DND-41 (cell line): ENCODE data around the gene SRCAP.
A peak's percentile ranks its signal among the peaks of the same experiment; 100 is the strongest.

Experiments
- ATAC-seq: fragments of 200-7000 bp; cut with Tn5 transposase; 3 replicates; pipeline ENCODE4 v1.9.1; 2021; ENCODE audit warnings: low read depth; ENCODE audit not compliant: insufficient read depth
- DNase-seq: peaks from one replicate; pipeline ENCODE4 v3.0.0-alpha.2; 2020
- H2AFZ ChIP-seq: 2 replicates; pipeline ENCODE4 v1.6.0; 2012; ENCODE audit warnings: low read depth, low read length
- H3K27ac ChIP-seq: 2 replicates; pipeline ENCODE4 v1.5.1; 2012; ENCODE audit warnings: low read length, inconsistent platforms
- H3K27me3 ChIP-seq: fragments of 200-600 bp; sonication (generic); 2 replicates; pipeline ENCODE4 v1.6.0; 2012; ENCODE audit warnings: low read length, mild to moderate bottlenecking, inconsistent platforms; ENCODE audit not compliant: insufficient read depth, poor library complexity
- H3K36me3 ChIP-seq: 2 replicates; pipeline ENCODE4 v1.5.1; 2012; ENCODE audit warnings: low read length, inconsistent platforms; ENCODE audit not compliant: insufficient read depth
- H3K4me1 ChIP-seq: 2 replicates; pipeline ENCODE4 v1.5.1; 2012; ENCODE audit warnings: mild to moderate bottlenecking, low read length; ENCODE audit not compliant: insufficient read depth
- H3K4me2 ChIP-seq: 2 replicates; pipeline ENCODE4 v1.6.0; 2012; ENCODE audit warnings: mild to moderate bottlenecking, moderate library complexity, low read length, inconsistent platforms; ENCODE audit not compliant: insufficient read depth
- H3K4me3 ChIP-seq, 2 experiments: fragments of 200-600 bp in 1 of 2; shearing (Covaris generic) in 1 of 2; 2 replicates each; pipeline ENCODE4 v1.5.1; 2012 to 2016; ENCODE audit warnings: inconsistent platforms in 2 of 2, low read length in 2 of 2, mild to moderate bottlenecking in 2 of 2, low read depth in 1 of 2, moderate library complexity in 1 of 2
- H3K79me2 ChIP-seq: 2 replicates; pipeline ENCODE4 v1.6.0; 2012; ENCODE audit warnings: low read length, inconsistent platforms; ENCODE audit not compliant: insufficient read depth
- H3K9ac ChIP-seq: 2 replicates; pipeline ENCODE4 v1.6.0; 2012; ENCODE audit warnings: low read depth, mild to moderate bottlenecking, inconsistent platforms, low read length, moderate library complexity
- H3K9me3 ChIP-seq: 2 replicates; pipeline ENCODE4 v1.5.1; 2012; ENCODE audit warnings: low read length, moderate library complexity, mild to moderate bottlenecking, inconsistent platforms; ENCODE audit not compliant: insufficient read depth, severe bottlenecking
- H4K20me1 ChIP-seq: 2 replicates; pipeline ENCODE4 v1.6.0; 2012; ENCODE audit warnings: low read length; ENCODE audit not compliant: insufficient read depth
- EZH2 ChIP-seq: IDR thresholded peaks from 3 replicates; pipeline ENCODE4 v1.6.1; 2012; ENCODE audit warnings: borderline replicate concordance, low read depth, mild to moderate bottlenecking, moderate library complexity, low read length, inconsistent platforms; ENCODE audit not compliant: severe bottlenecking
- TF ChIP-seq, protein P1 (sequence below): IDR thresholded peaks from 2 replicates; pipeline ENCODE4 v1.5.1; 2012; ENCODE audit warnings: borderline replicate concordance, low read length, moderate library complexity, mild to moderate bottlenecking; ENCODE audit not compliant: poor library complexity, severe bottlenecking; ENCODE audit errors: extremely low read depth

SRCAP gene

DNA sequence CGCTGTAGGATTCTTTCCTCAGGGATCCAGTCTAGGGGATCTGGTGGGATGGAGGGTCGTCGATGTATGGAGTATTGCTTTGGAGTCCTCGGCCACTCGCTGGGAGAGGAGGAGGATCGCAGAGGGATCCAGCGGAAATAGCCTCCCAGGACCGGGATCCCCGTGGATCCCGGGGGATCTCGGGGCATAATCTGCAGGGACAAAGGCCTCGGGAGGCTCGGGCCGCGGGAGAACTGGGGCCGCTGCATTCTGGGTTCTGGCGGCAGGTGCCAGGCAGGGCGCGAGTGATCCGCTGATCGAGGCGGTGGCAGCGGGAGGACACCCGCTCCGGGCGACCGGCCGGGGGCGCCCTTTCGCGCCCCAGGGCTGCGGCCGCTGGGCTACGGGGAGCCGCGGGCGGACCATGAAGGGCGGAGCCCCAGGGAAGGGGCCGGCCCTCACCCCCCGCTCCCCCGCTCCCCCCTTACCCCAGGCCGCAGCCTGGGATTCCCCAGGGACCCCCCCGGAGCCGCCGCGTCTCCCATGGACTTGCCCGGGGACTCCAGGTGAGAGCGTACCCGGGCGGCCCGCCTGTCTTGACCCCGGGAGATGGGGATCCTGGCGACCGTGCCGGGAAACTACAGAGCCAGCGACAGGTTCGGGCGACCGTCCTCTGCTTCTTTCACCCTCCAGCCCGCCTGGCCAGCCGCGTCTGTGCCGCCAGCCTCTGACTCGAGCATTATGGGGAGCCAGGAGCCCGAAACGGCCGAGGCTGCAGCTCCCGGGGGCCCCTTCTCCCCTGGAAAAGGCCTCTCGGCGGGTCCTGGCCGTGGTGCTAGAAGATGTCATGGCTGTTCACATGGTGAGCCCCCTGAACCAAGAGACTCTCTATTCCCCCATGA lies 47.6 kb upstream of the SRCAP start:
- H3K27me3 ChIP-seq, result no peaks in the 10 kb centered on the region
- no peaks in the 10 kb centered on the region for H3K9me3 ChIP-seq
- peaks cover 19% of the 10 kb centered on the region for H3K79me2 ChIP-seq
- H3K4me2 ChIP-seq, result peak overlapping the region; percentile 88
- DNase-seq (peak; percentile 67), ATAC-seq (peak; percentile 56)
- peak overlapping the region; percentile 88 to 91 for H3K4me3 ChIP-seq
- H3K36me3 ChIP-seq, result peaks cover 40% of the 10 kb centered on the region
- TF ChIP-seq EZH2, result no peak
- TF ChIP-seq, protein P1, sequence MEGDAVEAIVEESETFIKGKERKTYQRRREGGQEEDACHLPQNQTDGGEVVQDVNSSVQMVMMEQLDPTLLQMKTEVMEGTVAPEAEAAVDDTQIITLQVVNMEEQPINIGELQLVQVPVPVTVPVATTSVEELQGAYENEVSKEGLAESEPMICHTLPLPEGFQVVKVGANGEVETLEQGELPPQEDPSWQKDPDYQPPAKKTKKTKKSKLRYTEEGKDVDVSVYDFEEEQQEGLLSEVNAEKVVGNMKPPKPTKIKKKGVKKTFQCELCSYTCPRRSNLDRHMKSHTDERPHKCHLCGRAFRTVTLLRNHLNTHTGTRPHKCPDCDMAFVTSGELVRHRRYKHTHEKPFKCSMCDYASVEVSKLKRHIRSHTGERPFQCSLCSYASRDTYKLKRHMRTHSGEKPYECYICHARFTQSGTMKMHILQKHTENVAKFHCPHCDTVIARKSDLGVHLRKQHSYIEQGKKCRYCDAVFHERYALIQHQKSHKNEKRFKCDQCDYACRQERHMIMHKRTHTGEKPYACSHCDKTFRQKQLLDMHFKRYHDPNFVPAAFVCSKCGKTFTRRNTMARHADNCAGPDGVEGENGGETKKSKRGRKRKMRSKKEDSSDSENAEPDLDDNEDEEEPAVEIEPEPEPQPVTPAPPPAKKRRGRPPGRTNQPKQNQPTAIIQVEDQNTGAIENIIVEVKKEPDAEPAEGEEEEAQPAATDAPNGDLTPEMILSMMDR, result peak; percentile 72
- no peaks in the 10 kb centered on the region for H4K20me1 ChIP-seq
- H3K27ac ChIP-seq, result peak overlapping the region; percentile 93
- peak overlapping the region; percentile 88 for H3K9ac ChIP-seq
- H2AFZ ChIP-seq, result peak overlapping the region; percentile 82
- peaks cover 37% of the 10 kb centered on the region for H3K4me1 ChIP-seq

DNA sequence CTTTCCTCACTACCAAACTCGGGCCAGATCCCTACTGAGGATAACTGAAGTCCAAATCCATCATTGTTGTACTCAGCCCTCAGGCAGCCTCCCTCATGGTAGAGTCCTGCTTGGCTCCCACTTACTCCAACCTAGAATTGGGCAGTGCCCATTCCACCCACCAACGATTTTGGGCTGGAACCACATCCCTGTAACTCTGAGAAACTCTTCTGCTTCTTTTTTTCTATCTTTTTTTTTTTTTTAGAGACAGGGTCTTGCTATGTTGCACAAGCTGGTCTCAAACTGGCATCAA lies 47.0 kb upstream of the SRCAP start:
- peak overlapping the region; percentile 42 for H3K27ac ChIP-seq

DNA sequence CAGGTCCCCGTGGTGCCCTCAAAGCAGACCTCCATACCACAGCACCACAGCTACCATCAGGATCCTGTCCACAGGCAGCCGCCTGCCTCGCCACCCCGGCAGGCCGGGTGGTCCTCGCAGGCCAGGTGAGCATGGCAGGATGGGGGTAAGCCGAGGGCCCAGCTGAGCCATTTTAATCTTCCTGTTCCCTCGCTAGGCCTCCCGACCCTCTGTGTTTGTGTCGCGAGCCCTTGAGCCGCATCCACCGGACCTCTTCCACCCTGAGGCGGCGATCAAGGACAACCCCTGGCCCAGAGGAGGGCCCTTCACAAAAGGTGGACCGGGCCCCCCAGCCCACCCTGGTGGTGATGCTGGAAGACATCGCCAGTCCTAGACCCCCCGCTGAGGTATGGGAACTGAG lies 46.3 kb upstream of the SRCAP start:
- Histone ChIP-seq H3K9me3 (no peaks in the 10 kb centered on the region), H3K27ac (no peak overlapping the region), H3K27me3 (no peaks in the 10 kb centered on the region), H3K79me2 (peaks cover 19% of the 10 kb centered on the region), H3K4me1 (peaks cover 50% of the 10 kb centered on the region), H3K4me2 (0 out of 2 replicates have a peak overlapping the region, but pooled peaks have one; percentile 88), H4K20me1 (no peaks in the 10 kb centered on the region), H3K9ac (peak overlapping the region; percentile 88; the same call in 1 of the 2 replicates), H2AFZ (no peak overlapping the region), H3K36me3 (peaks cover 45% of the 10 kb centered on the region), H3K4me3 (no peak overlapping the region)
- ATAC-seq (no peak), DNase-seq (no peak)
- TF ChIP-seq, protein P1, result no peak
- TF ChIP-seq EZH2, result no peak

More for the DNA sequence above, 47.0 kb upstream of the SRCAP start:
- Histone ChIP-seq H3K36me3 (peaks cover 45% of the 10 kb centered on the region), H3K9me3 (no peaks in the 10 kb centered on the region), H2AFZ (no peak overlapping the region), H4K20me1 (no peaks in the 10 kb centered on the region), H3K4me2 (peak overlapping the region; percentile 88), H3K79me2 (peaks cover 19% of the 10 kb centered on the region), H3K9ac (peak overlapping the region; percentile 88), H3K4me3 (peak overlapping the region in 1 of 2 experiments; percentile 91; a peak in 3 of 4 replicates), H3K4me1 (peaks cover 43% of the 10 kb centered on the region), H3K27me3 (no peaks in the 10 kb centered on the region)
- TF ChIP-seq, protein P1, result no peak
- TF ChIP-seq EZH2, result no peak
- ATAC-seq, result no peak
- DNase-seq, result no peak
